Measurements from ENCODE around the gene TP53RK. TPM values are rescaled to one million over a fixed set of nuclear protein-coding genes. Genes with fewer than 3 reads are reported as not detected.

Gene TP53RK
- total and polyA plus RNA-seq, 2 of the 4 experiments (the other 2 are of a cell fraction), result 8.7 to 10.6 TPM

- TF ChIP-seq MAZ (IDR thresholded peaks at IDR 0.05; ENCODE audit: borderline replicate concordance, low read depth, low read length), result no peak
Observed at GRCh38 chr20:46670585-46671584, 18.4 kb downstream of the TP53RK start (continued).

DNA sequence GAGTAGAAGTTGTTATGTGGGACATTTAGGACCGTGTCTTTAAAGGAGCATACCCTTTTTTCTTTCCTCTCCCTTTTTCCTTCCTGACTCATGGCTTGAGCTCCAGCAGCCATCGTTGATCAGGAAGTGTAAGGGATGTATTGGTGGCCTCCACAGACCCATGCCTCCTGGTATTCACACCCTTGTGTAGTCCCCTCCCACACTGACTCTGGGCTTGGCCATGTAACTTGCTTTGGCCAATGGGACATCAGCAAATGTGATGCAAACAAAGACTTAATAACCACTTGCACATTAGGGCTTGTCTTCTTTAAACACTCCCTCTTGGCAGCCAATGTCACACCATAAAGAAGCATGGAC is 19.0 kb downstream of the TP53RK start:
- H3K27me3 ChIP-seq (ENCODE audit: control insufficient read depth, insufficient read depth, low read length), result no peaks in the 10 kb centered on the region
- no peak overlapping the region for H2BK5ac ChIP-seq (ENCODE audit: low read depth, low read length, poor library complexity, severe bottlenecking)
- ChIA-PET CTCF (no interaction called here), POLR2A (ENCODE audit: unreplicated experiment) (no interaction called here)
- H2BK120ac ChIP-seq (ENCODE audit: low read depth, low read length), result no peak overlapping the region
- H2BK20ac ChIP-seq (ENCODE audit: low read depth, low read length), result no peak overlapping the region
- H4K20me1 ChIP-seq (ENCODE audit: insufficient read depth, low read length), result no peaks in the 10 kb centered on the region
- H3K14ac ChIP-seq (replicated peaks; ENCODE audit: low read depth, low read length), result no peak overlapping the region
- no peak for ATAC-seq (ENCODE audit: low read depth)
- H3K9ac ChIP-seq (ENCODE audit: low read depth, low read length), result no peak overlapping the region
- H3K79me1 ChIP-seq (ENCODE audit: low read depth in 1 of 2, low read length in 2 of 2), result no peaks in the 10 kb centered on the region
- H4K8ac ChIP-seq (ENCODE audit: low read depth in 2 of 2, low read length in 2 of 2), result no peak overlapping the region
- BruUV-seq (replicated peaks), result no TSS peak
- WGBS, 2 experiments (ENCODE audit: extremely low coverage in 2 of 2, insufficient read length in 1 of 2), result no CpG with 5 or more reads among the region's 2 CpGs
- H4K5ac ChIP-seq (ENCODE audit: low read depth, low read length), result no peak overlapping the region
- H3K9me1 ChIP-seq (ENCODE audit: insufficient read depth, low read length), result no peaks in the 10 kb centered on the region
- H2AFZ ChIP-seq (replicated peaks; ENCODE audit: low read length, poor library complexity), result no peak overlapping the region
- dilution Hi-C loops (cut with HindIII; ENCODE audit: low sequenced_read_pairs, unreplicated experiment) (no loop called here), in situ Hi-C loops (cut with MboI; ENCODE audit: low sequenced_read_pairs) (no loop called here), intact Hi-C loops (cut with micrococcal nuclease) (no loop called here)
- H3K4me3 ChIP-seq (ENCODE audit: insufficient read depth, low read depth, low read length), result no peak overlapping the region
- H4K91ac ChIP-seq (ENCODE audit: insufficient read depth, low read depth, low read length), result no peak overlapping the region
- no peaks in the 10 kb centered on the region for H3K36me3 ChIP-seq (ENCODE audit: control insufficient read depth, insufficient read depth, low read length)
- H2BK15ac ChIP-seq (ENCODE audit: low read depth, low read length), result no peak overlapping the region
- no peak overlapping the region for H3K56ac ChIP-seq (ENCODE audit: extremely low read depth, insufficient read depth, low read length)
- H2AK5ac ChIP-seq (ENCODE audit: low read depth, low read length), result no peak overlapping the region
- H3K18ac ChIP-seq (ENCODE audit: low read depth, low read length), result no peak overlapping the region
- peaks cover 15% of the 10 kb centered on the region for H3K9me3 ChIP-seq (ENCODE audit: control insufficient read depth, insufficient read depth, low read length)
- no peak overlapping the region for H3K4ac ChIP-seq (ENCODE audit: low read depth, low read length)
- no peak for DNase-seq
- no peak overlapping the region for H3K23ac ChIP-seq (ENCODE audit: low read depth, low read length)
- no peak overlapping the region for H3K4me2 ChIP-seq (ENCODE audit: low read depth, low read length)
- TF ChIP-seq BHLHE40 (IDR thresholded peaks at IDR 0.05; ENCODE audit: low read depth, low read length) (no peak), FOS (IDR thresholded peaks at IDR 0.05; ENCODE audit: low read depth, low read length) (no peak), MAZ (IDR thresholded peaks at IDR 0.05; ENCODE audit: borderline replicate concordance, low read depth, low read length) (no peak), MAFK (IDR thresholded peaks at IDR 0.05; ENCODE audit: low read depth, low read length) (no peak), MXI1 (IDR thresholded peaks at IDR 0.05; ENCODE audit: borderline replicate concordance, low read depth, low read length) (no peak), POLR2A (IDR thresholded peaks at IDR 0.05; ENCODE audit: low read depth, low read length) (no peak), NFE2L2 (IDR thresholded peaks at IDR 0.05; ENCODE audit: low read depth, low read length) (no peak), RCOR1 (IDR thresholded peaks at IDR 0.05; ENCODE audit: insufficient replicate concordance, low read length) (no peak), SMC3 (IDR thresholded peaks at IDR 0.05; ENCODE audit: low read depth, low read length) (no peak), CEBPB (IDR thresholded peaks at IDR 0.05; ENCODE audit: low read depth, low read length) (no peak), RFX5 (IDR thresholded peaks at IDR 0.05; ENCODE audit: low read depth, low read length) (no peak), RAD21 (IDR thresholded peaks at IDR 0.05; ENCODE audit: low read length) (no peak)
- TF ChIP-seq, protein P1, sequence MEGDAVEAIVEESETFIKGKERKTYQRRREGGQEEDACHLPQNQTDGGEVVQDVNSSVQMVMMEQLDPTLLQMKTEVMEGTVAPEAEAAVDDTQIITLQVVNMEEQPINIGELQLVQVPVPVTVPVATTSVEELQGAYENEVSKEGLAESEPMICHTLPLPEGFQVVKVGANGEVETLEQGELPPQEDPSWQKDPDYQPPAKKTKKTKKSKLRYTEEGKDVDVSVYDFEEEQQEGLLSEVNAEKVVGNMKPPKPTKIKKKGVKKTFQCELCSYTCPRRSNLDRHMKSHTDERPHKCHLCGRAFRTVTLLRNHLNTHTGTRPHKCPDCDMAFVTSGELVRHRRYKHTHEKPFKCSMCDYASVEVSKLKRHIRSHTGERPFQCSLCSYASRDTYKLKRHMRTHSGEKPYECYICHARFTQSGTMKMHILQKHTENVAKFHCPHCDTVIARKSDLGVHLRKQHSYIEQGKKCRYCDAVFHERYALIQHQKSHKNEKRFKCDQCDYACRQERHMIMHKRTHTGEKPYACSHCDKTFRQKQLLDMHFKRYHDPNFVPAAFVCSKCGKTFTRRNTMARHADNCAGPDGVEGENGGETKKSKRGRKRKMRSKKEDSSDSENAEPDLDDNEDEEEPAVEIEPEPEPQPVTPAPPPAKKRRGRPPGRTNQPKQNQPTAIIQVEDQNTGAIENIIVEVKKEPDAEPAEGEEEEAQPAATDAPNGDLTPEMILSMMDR (conservative IDR thresholded peaks at IDR 0.05; ENCODE audit: low read depth, low read length), result no peak
- TF ChIP-seq, protein P2, sequence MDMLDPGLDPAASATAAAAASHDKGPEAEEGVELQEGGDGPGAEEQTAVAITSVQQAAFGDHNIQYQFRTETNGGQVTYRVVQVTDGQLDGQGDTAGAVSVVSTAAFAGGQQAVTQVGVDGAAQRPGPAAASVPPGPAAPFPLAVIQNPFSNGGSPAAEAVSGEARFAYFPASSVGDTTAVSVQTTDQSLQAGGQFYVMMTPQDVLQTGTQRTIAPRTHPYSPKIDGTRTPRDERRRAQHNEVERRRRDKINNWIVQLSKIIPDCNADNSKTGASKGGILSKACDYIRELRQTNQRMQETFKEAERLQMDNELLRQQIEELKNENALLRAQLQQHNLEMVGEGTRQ (IDR thresholded peaks at IDR 0.05; ENCODE audit: low read depth, low read length), result no peak
- no peaks in the 10 kb centered on the region for H3K4me1 ChIP-seq (ENCODE audit: control insufficient read depth, insufficient read depth, low read length)
- no peak overlapping the region for H2AK9ac ChIP-seq (replicated peaks; ENCODE audit: low read depth, low read length, poor library complexity)
- H3K27ac ChIP-seq (ENCODE audit: insufficient read depth, low read length), result no peak overlapping the region

Measured in IMR-90 (cell line).